Endothelial cell of umbilical vein (primary cell): ENCODE data around the gene ZC3H12A. TPM values are rescaled to one million over a fixed set of nuclear protein-coding genes. Genes with fewer than 3 reads are reported as not detected.

Source experiments
- BruUV-seq: library from RNA; stranded (reverse); fragments of 400-500 nt; replicated peaks from 2 replicates; lab custom pipeline; 2021; lab: Mats Ljungman, UMichigan
- CTCF ChIA-PET: fragments of 300-600, 350-600 bp; sonication (Branson Sonifier 250); formaldehyde crosslinking; loops from one replicate; lab custom pipeline; 2021; ENCODE audit warnings: antibody characterized with exemption, inconsistent platforms; lab: Charles Lee
- POLR2A ChIA-PET: fragments of 300-600, 350-600 bp; sonication (Branson Sonifier 250); formaldehyde crosslinking; loops from one replicate; lab custom pipeline; 2021; ENCODE audit warnings: antibody characterized with exemption, inconsistent platforms; lab: Charles Lee
- DNase-seq: peaks from one replicate; pipeline ENCODE4 v3.0.0-alpha.2; 2011; ENCODE audit warnings: low read depth, low spot score
- FAIRE-seq: peaks from 2 replicates; lab custom pipeline; 2011; peaks lifted over from hg19 to GRCh38; lab: Jason Lieb, UNC
- H2AFZ ChIP-seq: 2 replicates; pipeline ENCODE4 v1.6.0; 2012; ENCODE audit warnings: low read depth, low read length, control low read depth, inconsistent platforms
- H3K27ac ChIP-seq: 2 replicates; pipeline ENCODE4 v1.5.1; 2011; ENCODE audit warnings: low read depth, mild to moderate bottlenecking, control low read depth, low read length, moderate library complexity; ENCODE audit not compliant: insufficient read depth
- H3K27me3 ChIP-seq, 2 experiments: 2 replicates each; pipeline versions ENCODE4 v1.6.0 to v1.6.1; 2011; ENCODE audit warnings: low read length in 2 of 2, mixed read lengths in 1 of 2; ENCODE audit not compliant: control insufficient read depth in 2 of 2, insufficient read depth in 2 of 2
- H3K36me3 ChIP-seq, 2 experiments: 2 replicates in 1 of 2; 3 replicates in 1 of 2; pipeline ENCODE4 v1.5.1; 2011; ENCODE audit warnings: low read length in 2 of 2, mild to moderate bottlenecking in 1 of 2, moderate library complexity in 1 of 2; ENCODE audit not compliant: control insufficient read depth in 2 of 2, insufficient read depth in 2 of 2; ENCODE audit errors: extremely low read depth in 1 of 2
- H3K4me1 ChIP-seq: 3 replicates; pipeline ENCODE4 v1.5.1; 2011; ENCODE audit warnings: mild to moderate bottlenecking, low read length; ENCODE audit not compliant: control insufficient read depth, insufficient read depth; ENCODE audit errors: extremely low read depth
- H3K4me2 ChIP-seq: 2 replicates; pipeline ENCODE4 v1.6.1; 2011; ENCODE audit warnings: low read length, control low read depth, mixed read lengths; ENCODE audit not compliant: insufficient read depth
- H3K4me3 ChIP-seq, 3 experiments: fragments of 200-600 bp in 1 of 3; sonication (generic), shearing (Covaris generic) in 1 of 3; replicated peaks in 1 of 3; 2 replicates each; pipeline ENCODE4 v1.5.1; 2011 to 2016; ENCODE audit warnings: control low read depth in 3 of 3, low read length in 3 of 3, mild to moderate bottlenecking in 2 of 3, inconsistent platforms in 1 of 3, low read depth in 1 of 3, moderate library complexity in 1 of 3; ENCODE audit not compliant: insufficient read depth in 1 of 3
- H3K79me2 ChIP-seq: 2 replicates; pipeline ENCODE4 v1.6.0; 2012; ENCODE audit warnings: low read length, inconsistent platforms; ENCODE audit not compliant: control insufficient read depth, insufficient read depth
- H3K9ac ChIP-seq: replicated peaks from 2 replicates; pipeline ENCODE3; 2011; ENCODE audit warnings: low read length, control low read depth; ENCODE audit not compliant: insufficient read depth; ENCODE audit errors: extremely low read depth
- H3K9me1 ChIP-seq: replicated peaks from 3 replicates; pipeline ENCODE4 v1.6.0; 2011; ENCODE audit warnings: mild to moderate bottlenecking, low read length; ENCODE audit not compliant: control insufficient read depth, insufficient read depth; ENCODE audit errors: extremely low read depth
- H3K9me3 ChIP-seq: replicated peaks from 2 replicates; pipeline ENCODE4 v1.5.1; 2012; ENCODE audit warnings: low read length, inconsistent platforms; ENCODE audit not compliant: control insufficient read depth, insufficient read depth
- H4K20me1 ChIP-seq: replicated peaks from 2 replicates; pipeline ENCODE3; 2011; ENCODE audit warnings: mild to moderate bottlenecking, low read length; ENCODE audit not compliant: control insufficient read depth, insufficient read depth; ENCODE audit errors: extremely low read depth
- EZH2 ChIP-seq: IDR thresholded peaks from 2 replicates; pipeline ENCODE4 v1.6.1; 2012; ENCODE audit warnings: borderline replicate concordance, low read depth, mild to moderate bottlenecking, moderate library complexity, low read length, inconsistent platforms; ENCODE audit not compliant: severe bottlenecking
- FOS ChIP-seq: IDR thresholded peaks from 2 replicates; pipeline ENCODE4 v1.6.1; 2011; ENCODE audit warnings: mild to moderate bottlenecking, low read length, moderate library complexity, borderline replicate concordance; ENCODE audit not compliant: insufficient read depth
- GATA2 ChIP-seq: IDR thresholded peaks from 2 replicates; pipeline ENCODE4 v1.7.0; 2011; ENCODE audit warnings: low read depth, mild to moderate bottlenecking, moderate library complexity, mixed read lengths, low read length; ENCODE audit not compliant: insufficient read length, insufficient read depth
- JUN ChIP-seq: IDR thresholded peaks from 2 replicates; pipeline ENCODE4 v1.6.1; 2011; ENCODE audit warnings: borderline replicate concordance, low read depth; ENCODE audit not compliant: insufficient read length, insufficient read depth
- MYC ChIP-seq: IDR thresholded peaks from one replicate; pipeline ENCODE4 v1.6.1; 2011; ENCODE audit warnings: mild to moderate bottlenecking, low read depth, low read length
- POLR2A ChIP-seq: IDR thresholded peaks from 2 replicates; pipeline ENCODE4 v1.6.1; 2012; ENCODE audit warnings: low read depth, mild to moderate bottlenecking, control low read depth, low read length
- POLR2AphosphoS5 ChIP-seq: IDR thresholded peaks from 2 replicates; pipeline ENCODE4 v1.6.1; 2012; ENCODE audit warnings: low read depth, mild to moderate bottlenecking, control low read depth, low read length, moderate library complexity; ENCODE audit not compliant: insufficient read depth
- dilution Hi-C: fragments of 300-500 bp; cut with MboI; formaldehyde crosslinking; loops from one replicate; pipeline ENCODE4 v1.15.0; 2019; ENCODE audit warnings: low sequenced_read_pairs; ENCODE audit not compliant: extremely low pct_ligation_motif_present
- intact Hi-C: fragments of 100-400 bp; cut with micrococcal nuclease; formaldehyde crosslinking; loops from one replicate; pipeline ENCODE4 v1.10.0; 2022
- polyA plus RNA-seq, 4 experiments: library from polyadenylated mRNA; depleted of rRNA in 3 of 4; stranded (reverse) in 3 of 4; unstranded in 1 of 4; fragments of >200 nt; gene quantifications; 2 replicates each; pipeline versions ENCODE4 v1.2.1 to v1.2.3, GENCODE V29; 2011 to 2012; ENCODE audit warnings: missing spikeins in 1 of 4
- total RNA-seq: library from RNA; stranded (reverse); gene quantifications from 2 replicates; pipeline ENCODE4 v1.2.3, GENCODE V29; 2021
- TF ChIP-seq, protein P1 (sequence below), 2 donors: IDR thresholded peaks; 1 replicate in 1 of 2; 2 replicates in 1 of 2; pipeline ENCODE4 v1.5.1; 2011; ENCODE audit warnings: low read length in 2 of 2, mild to moderate bottlenecking in 2 of 2, moderate library complexity in 2 of 2, control low read depth in 1 of 2, inconsistent platforms in 1 of 2, low read depth in 1 of 2; ENCODE audit not compliant: insufficient read depth in 1 of 2; ENCODE audit errors: extremely low read depth in 1 of 2
- TF ChIP-seq, protein P2 (sequence below): IDR thresholded peaks from 2 replicates; pipeline ENCODE4 v1.6.1; 2011; ENCODE audit not compliant: insufficient read depth, insufficient read length

The ZC3H12A gene
- total and polyA plus RNA-seq, 2 donors (not counting 3 experiments of a cell fraction or from before 2014, with no cell fraction given), result 6.3 to 9.4 TPM

DNA sequence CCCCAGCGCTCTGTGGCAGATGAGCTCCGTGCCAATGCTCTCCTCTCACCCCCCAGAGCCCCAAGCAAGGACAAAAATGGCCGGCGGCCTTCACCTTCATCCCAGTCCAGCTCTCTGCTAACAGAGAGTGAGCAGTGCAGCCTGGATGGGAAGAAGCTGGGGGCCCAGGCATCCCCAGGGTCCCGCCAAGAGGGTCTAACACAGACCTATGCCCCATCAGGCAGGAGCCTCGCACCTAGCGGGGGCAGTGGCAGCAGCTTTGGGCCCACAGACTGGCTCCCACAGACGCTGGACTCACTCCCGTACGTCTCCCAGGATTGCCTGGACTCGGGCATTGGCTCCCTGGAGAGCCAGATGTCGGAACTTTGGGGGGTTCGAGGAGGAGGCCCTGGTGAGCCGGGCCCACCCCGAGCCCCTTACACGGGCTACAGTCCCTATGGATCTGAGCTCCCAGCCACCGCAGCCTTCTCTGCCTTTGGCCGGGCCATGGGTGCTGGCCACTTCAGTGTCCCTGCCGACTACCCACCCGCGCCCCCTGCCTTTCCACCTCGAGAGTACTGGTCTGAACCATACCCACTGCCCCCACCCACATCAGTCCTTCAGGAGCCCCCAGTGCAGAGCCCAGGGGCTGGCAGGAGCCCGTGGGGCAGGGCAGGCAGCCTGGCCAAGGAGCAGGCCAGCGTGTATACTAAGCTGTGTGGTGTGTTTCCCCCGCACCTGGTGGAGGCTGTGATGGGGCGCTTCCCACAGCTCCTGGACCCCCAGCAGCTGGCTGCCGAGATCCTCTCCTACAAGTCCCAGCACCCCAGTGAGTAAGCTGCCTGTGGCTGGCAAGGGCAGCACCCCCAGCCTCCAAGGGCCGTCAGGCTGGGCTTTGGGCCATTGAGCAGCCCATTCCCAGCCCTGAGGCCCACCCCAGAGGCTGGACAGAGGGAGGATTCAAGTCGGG lies 8.7 kb downstream of the ZC3H12A start:
- dilution Hi-C loops, result no loop called here

More for the DNA sequence above, 8.7 kb downstream of the ZC3H12A start:
- FAIRE-seq (no peak), DNase-seq (no peak)
- POLR2A ChIA-PET, result no interaction called here
- peaks cover 27% of the 10 kb centered on the region for H3K79me2 ChIP-seq
- TF ChIP-seq JUN (no peak), GATA2 (no peak), MYC (no peak), FOS (no peak), POLR2A (no peak), EZH2 (no peak), POLR2AphosphoS5 (no peak)
- TF ChIP-seq, protein P1, sequence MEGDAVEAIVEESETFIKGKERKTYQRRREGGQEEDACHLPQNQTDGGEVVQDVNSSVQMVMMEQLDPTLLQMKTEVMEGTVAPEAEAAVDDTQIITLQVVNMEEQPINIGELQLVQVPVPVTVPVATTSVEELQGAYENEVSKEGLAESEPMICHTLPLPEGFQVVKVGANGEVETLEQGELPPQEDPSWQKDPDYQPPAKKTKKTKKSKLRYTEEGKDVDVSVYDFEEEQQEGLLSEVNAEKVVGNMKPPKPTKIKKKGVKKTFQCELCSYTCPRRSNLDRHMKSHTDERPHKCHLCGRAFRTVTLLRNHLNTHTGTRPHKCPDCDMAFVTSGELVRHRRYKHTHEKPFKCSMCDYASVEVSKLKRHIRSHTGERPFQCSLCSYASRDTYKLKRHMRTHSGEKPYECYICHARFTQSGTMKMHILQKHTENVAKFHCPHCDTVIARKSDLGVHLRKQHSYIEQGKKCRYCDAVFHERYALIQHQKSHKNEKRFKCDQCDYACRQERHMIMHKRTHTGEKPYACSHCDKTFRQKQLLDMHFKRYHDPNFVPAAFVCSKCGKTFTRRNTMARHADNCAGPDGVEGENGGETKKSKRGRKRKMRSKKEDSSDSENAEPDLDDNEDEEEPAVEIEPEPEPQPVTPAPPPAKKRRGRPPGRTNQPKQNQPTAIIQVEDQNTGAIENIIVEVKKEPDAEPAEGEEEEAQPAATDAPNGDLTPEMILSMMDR (IDR thresholded peaks at IDR 0.05; ENCODE audit: extremely low read depth in 1 of 2, insufficient read depth in 1 of 2, low read depth in 1 of 2, low read length in 2 of 2), result no peak
- TF ChIP-seq, protein P2, sequence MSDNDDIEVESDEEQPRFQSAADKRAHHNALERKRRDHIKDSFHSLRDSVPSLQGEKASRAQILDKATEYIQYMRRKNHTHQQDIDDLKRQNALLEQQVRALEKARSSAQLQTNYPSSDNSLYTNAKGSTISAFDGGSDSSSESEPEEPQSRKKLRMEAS, result no peak
- no peak overlapping the region for H3K27ac ChIP-seq
- BruUV-seq, result no TSS peak
- H3K4me1 ChIP-seq, result peaks cover 24% of the 10 kb centered on the region
- H3K4me2 ChIP-seq, result no peak overlapping the region
- intact Hi-C loops, result no loop called here
- no peaks in the 10 kb centered on the region for H3K27me3 ChIP-seq
- CTCF ChIA-PET, result interaction anchor here (0.8 kb wide), 1 partner anchor 28 kb away, joined by 3 read pairs; no protein-coding TSS in a partner anchor
- H4K20me1 ChIP-seq, result no peaks in the 10 kb centered on the region
- no peaks in the 10 kb centered on the region for H3K9me1 ChIP-seq
- H3K36me3 ChIP-seq, result peaks cover 13 to 36% of the 10 kb centered on the region in 2 experiments
- H3K4me3 ChIP-seq, result no peak overlapping the region
- H2AFZ ChIP-seq, result no peak overlapping the region
- no peaks in the 10 kb centered on the region for H3K9me3 ChIP-seq
- H3K9ac ChIP-seq, result no peak overlapping the region
